HEK293T (cell line): ENCODE data around the gene NHLRC3.

Source experiments
- BHLHE40 ChIP-seq: fragments of 450-650 bp; IDR thresholded peaks from 2 replicates; pipeline ENCODE4 v1.6.1; 2016; ENCODE audit warnings: mild to moderate bottlenecking, moderate library complexity, borderline replicate concordance
- FOXM1 ChIP-seq: fragments of 450-650 bp; IDR thresholded peaks from 2 replicates; pipeline ENCODE4 v1.6.1; 2017; ENCODE audit warnings: mild to moderate bottlenecking, borderline replicate concordance
- HDGF ChIP-seq: fragments of 450-650 bp; IDR thresholded peaks from 2 replicates; pipeline ENCODE4 v1.6.1; 2017; ENCODE audit warnings: antibody characterized with exemption, borderline replicate concordance
- SUZ12 ChIP-seq: fragments of 450-650 bp; IDR thresholded peaks from 2 replicates; pipeline ENCODE4 v1.6.1; 2016; ENCODE audit warnings: mild to moderate bottlenecking
- TARDBP ChIP-seq: fragments of 450-650 bp; IDR thresholded peaks from 2 replicates; pipeline ENCODE4 v1.6.1; 2016
- ZNF384 ChIP-seq: fragments of 450-650 bp; IDR thresholded peaks from 2 replicates; pipeline ENCODE4 v1.6.1; 2016

DNA sequence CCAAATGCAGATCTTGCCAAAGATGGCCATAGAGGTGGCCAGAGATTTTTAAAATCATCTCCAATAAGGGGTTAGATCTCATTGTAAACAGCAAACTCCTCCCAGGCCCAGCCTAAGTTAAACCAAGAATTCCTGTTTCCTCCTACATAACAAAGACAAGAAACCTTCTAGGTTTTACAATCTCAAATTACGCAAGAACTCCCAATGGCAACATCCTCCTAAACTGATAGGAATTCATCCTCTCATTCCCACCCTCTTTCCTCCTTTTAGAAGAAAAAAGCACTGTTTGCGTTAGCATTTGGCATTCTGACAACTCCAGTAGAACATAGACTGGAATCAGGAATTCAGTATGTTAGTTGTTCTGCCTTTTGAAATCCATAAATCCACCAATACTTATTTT lies 14.9 kb upstream of the NHLRC3 start:
- TF ChIP-seq TARDBP (no peak), ZNF384 (no peak), SUZ12 (no peak), HDGF (no peak), BHLHE40 (no peak), FOXM1 (no peak)
